Liver (tissue), 9 donors: Measurements from ENCODE around the gene HDAC8. TPM values are rescaled to one million over a fixed set of nuclear protein-coding genes. Genes with fewer than 3 reads are reported as not detected.

ENCODE experiments used
- DNase-seq: peaks from one replicate; pipeline ENCODE4 v3.0.0-alpha.2; 2017; ENCODE audit warnings: low spot score
- H3K27ac ChIP-seq, 2 donors: one replicate each; pipeline ENCODE4 v1.7.0; 2013; ENCODE audit warnings: inconsistent platforms in 2 of 2, low read length in 2 of 2, control low read depth in 1 of 2, low read depth in 1 of 2, mild to moderate bottlenecking in 1 of 2
- H3K27me3 ChIP-seq, 4 donors: one replicate each; pipeline versions ENCODE4 v1.6.1 to v1.7.0; 2013; ENCODE audit warnings: low read length in 3 of 4, inconsistent platforms in 1 of 4, mild to moderate bottlenecking in 1 of 4, moderate library complexity in 1 of 4; ENCODE audit not compliant: control insufficient read depth in 4 of 4, insufficient read depth in 4 of 4
- H3K36me3 ChIP-seq, 4 donors: one replicate each; pipeline versions ENCODE4 v1.6.1 to v1.7.0; 2013; ENCODE audit warnings: low read length in 3 of 4, mild to moderate bottlenecking in 3 of 4, low read depth in 1 of 4, moderate library complexity in 1 of 4; ENCODE audit not compliant: control insufficient read depth in 4 of 4, insufficient read depth in 3 of 4
- H3K4me1 ChIP-seq, 4 donors: one replicate each; pipeline versions ENCODE4 v1.6.1 to v1.7.0; 2013; ENCODE audit warnings: low read length in 3 of 4, mild to moderate bottlenecking in 3 of 4, moderate library complexity in 1 of 4; ENCODE audit not compliant: control insufficient read depth in 4 of 4, insufficient read depth in 4 of 4
- H3K4me3 ChIP-seq, 3 donors: one replicate each; pipeline versions ENCODE4 v1.6.1 to v1.7.0; 2013; ENCODE audit warnings: low read length in 3 of 3, control low read depth in 1 of 3, low read depth in 1 of 3, mild to moderate bottlenecking in 1 of 3
- H3K9ac ChIP-seq, 2 donors: one replicate each; pipeline ENCODE4 v1.7.0; 2013; ENCODE audit warnings: low read length in 2 of 2, mild to moderate bottlenecking in 2 of 2, moderate library complexity in 2 of 2, control low read depth in 1 of 2, low read depth in 1 of 2
- H3K9me3 ChIP-seq, 4 donors: one replicate each; pipeline versions ENCODE4 v1.6.1 to v1.7.0; 2013; ENCODE audit warnings: low read length in 3 of 4; ENCODE audit not compliant: control insufficient read depth in 4 of 4
- ATF3 ChIP-seq: IDR thresholded peaks from 2 replicates; pipeline ENCODE4 v1.6.1; 2016; ENCODE audit warnings: antibody characterized with exemption
- EGR1 ChIP-seq, 2 donors: IDR thresholded peaks; 2 replicates each; pipeline ENCODE4 v1.6.1; 2016 to 2018; ENCODE audit warnings: antibody characterized with exemption in 2 of 2, low read depth in 2 of 2
- FOXA2 ChIP-seq: IDR thresholded peaks from 2 replicates; pipeline ENCODE4 v1.6.1; 2016; ENCODE audit warnings: antibody characterized with exemption
- GABPA ChIP-seq, 2 donors: IDR thresholded peaks in 1 of 2; conservative IDR thresholded peaks in 1 of 2; 2 replicates each; pipeline ENCODE4 v1.6.1; 2016; ENCODE audit warnings: antibody characterized with exemption in 2 of 2, mild to moderate bottlenecking in 1 of 2, moderate library complexity in 1 of 2
- HNF4A ChIP-seq, 2 donors: conservative IDR thresholded peaks; 2 replicates each; pipeline ENCODE4 v1.6.1; 2016; ENCODE audit warnings: antibody characterized with exemption in 2 of 2, mild to moderate bottlenecking in 2 of 2
- HNF4G ChIP-seq: IDR thresholded peaks from 2 replicates; pipeline ENCODE4 v1.6.1; 2016; ENCODE audit warnings: antibody characterized with exemption
- NR2F2 ChIP-seq: IDR thresholded peaks from 2 replicates; pipeline ENCODE4 v1.6.1; 2016; ENCODE audit warnings: antibody characterized with exemption
- RAD21 ChIP-seq, 2 donors: IDR thresholded peaks; 2 replicates each; pipeline ENCODE4 v1.6.1; 2016; ENCODE audit warnings: antibody characterized with exemption in 2 of 2, mild to moderate bottlenecking in 2 of 2
- REST ChIP-seq: IDR thresholded peaks from 2 replicates; pipeline ENCODE4 v1.6.1; 2016; ENCODE audit warnings: antibody characterized with exemption, mild to moderate bottlenecking
- RXRA ChIP-seq, 2 donors: IDR thresholded peaks; 2 replicates each; pipeline ENCODE4 v1.6.1; 2017 to 2018; ENCODE audit warnings: antibody characterized with exemption in 2 of 2, mild to moderate bottlenecking in 1 of 2
- SP1 ChIP-seq: IDR thresholded peaks from 2 replicates; pipeline ENCODE4 v1.6.1; 2018; ENCODE audit warnings: antibody characterized with exemption, mild to moderate bottlenecking
- YY1 ChIP-seq: IDR thresholded peaks from 2 replicates; pipeline ENCODE4 v1.6.1; 2016; ENCODE audit warnings: antibody characterized with exemption, mild to moderate bottlenecking
- WGBS: extraction: QIAGEN DNeasy Blood & Tissue Kit; methylation state at CpG from one replicate; pipeline ENCODE4 v1.1.7; 2013; 5-methylcytosine and 5-hydroxymethylcytosine counted together
- polyA plus RNA-seq, 2 donors: library from polyadenylated mRNA; stranded (reverse) in 1 of 2; unstranded in 1 of 2; fragments of 200-250 nt in 1 of 2; fragments of >200 nt in 1 of 2; fragmentation: Nextera tagmentation in 1 of 2; extraction: Ambion mirVana in 1 of 2; gene quantifications; one replicate each; pipeline versions ENCODE4 v1.2.1 to v1.2.3, GENCODE V29; 2013 to 2015
- total RNA-seq, 2 donors: library from RNA; depleted of rRNA; stranded (reverse); fragments of >200 nt; gene quantifications; one replicate each; pipeline ENCODE4 v1.2.3, GENCODE V29; 2014
- TF ChIP-seq, protein P1 (sequence below): IDR thresholded peaks from 2 replicates; pipeline ENCODE4 v1.6.1; 2016; ENCODE audit warnings: antibody characterized with exemption
- TF ChIP-seq, protein P2 (sequence below): fragments of 150-350 bp; IDR thresholded peaks from 2 replicates; pipeline ENCODE4 v1.5.1; 2017; ENCODE audit warnings: improper control_type of control experiment, low read depth, low read length; ENCODE audit not compliant: missing input control
- donor health status: healthy.
- donor health status: healthy.
- donor health status: healthy.
- donor health status: healthy.
- donor health status: healthy.

Gene HDAC8
- total and polyA plus RNA-seq, 4 donors: 11.1 to 30.4 (median 14.0) TPM

- DNase-seq: peak; percentile 32
- Histone ChIP-seq H3K9me3 (peaks cover 0 to 2% (median 0%) of the 10 kb centered on the region in 4 donors), H3K4me3 (no peak overlapping the region), H3K9ac (no peak overlapping the region), H3K4me1 (peaks cover 1 to 14% (median 10%) of the 10 kb centered on the region in 4 donors), H3K27me3 (no peaks in the 10 kb centered on the region), H3K27ac (peak overlapping the region in 1 of 2 donors; percentile 69), H3K36me3 (peaks cover 0 to 4% (median 0%) of the 10 kb centered on the region in 4 donors)
- TF ChIP-seq HNF4G: peak; percentile 43
- peak; percentile 27 to 39 for TF ChIP-seq RXRA (IDR thresholded peaks at IDR 0.05)
- peak; percentile 72 for TF ChIP-seq SP1
- TF ChIP-seq REST: peak; percentile 33
- TF ChIP-seq, protein P1, sequence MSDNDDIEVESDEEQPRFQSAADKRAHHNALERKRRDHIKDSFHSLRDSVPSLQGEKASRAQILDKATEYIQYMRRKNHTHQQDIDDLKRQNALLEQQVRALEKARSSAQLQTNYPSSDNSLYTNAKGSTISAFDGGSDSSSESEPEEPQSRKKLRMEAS: peak; percentile 1
- TF ChIP-seq EGR1 (IDR thresholded peaks at IDR 0.05; ENCODE audit: low read depth in 2 of 2): no peak
- TF ChIP-seq HNF4A (conservative IDR thresholded peaks at IDR 0.05): peak; percentile 84 to 86
- TF ChIP-seq GABPA (IDR thresholded peaks at IDR 0.05 in 1 of 2, conservative IDR thresholded peaks at IDR 0.05 in 1 of 2): no peak
- 46% methylated on average over 9 of the region's 9 CpGs for WGBS
Observed at GRCh38 chrX:72478853-72479252, 93.8 kb downstream of the HDAC8 start.

- H3K9ac ChIP-seq: no peak overlapping the region
- DNase-seq: no peak
- no peak overlapping the region for H3K4me3 ChIP-seq
- peaks cover 0 to 4% (median 0%) of the 10 kb centered on the region in 4 donors for H3K36me3 ChIP-seq
- peak overlapping the region in 1 of 2 donors; percentile 69 for H3K27ac ChIP-seq
- peaks cover 0 to 1% (median 0%) of the 10 kb centered on the region in 4 donors for H3K9me3 ChIP-seq
- peaks cover 1 to 14% (median 10%) of the 10 kb centered on the region in 4 donors for H3K4me1 ChIP-seq
- peak; percentile 77 for TF ChIP-seq ATF3
- no peak for TF ChIP-seq HNF4A (conservative IDR thresholded peaks at IDR 0.05)
- TF ChIP-seq GABPA (IDR thresholded peaks at IDR 0.05 in 1 of 2, conservative IDR thresholded peaks at IDR 0.05 in 1 of 2): no peak
- no peak for TF ChIP-seq EGR1 (IDR thresholded peaks at IDR 0.05; ENCODE audit: low read depth in 2 of 2)
- TF ChIP-seq FOXA2: no peak
- TF ChIP-seq YY1: no peak
- WGBS: 45% methylated on average over 8 of the region's 8 CpGs
- H3K27me3 ChIP-seq: no peaks in the 10 kb centered on the region
Observed at GRCh38 chrX:72478351-72478750, 94.3 kb downstream of the HDAC8 start.

DNA sequence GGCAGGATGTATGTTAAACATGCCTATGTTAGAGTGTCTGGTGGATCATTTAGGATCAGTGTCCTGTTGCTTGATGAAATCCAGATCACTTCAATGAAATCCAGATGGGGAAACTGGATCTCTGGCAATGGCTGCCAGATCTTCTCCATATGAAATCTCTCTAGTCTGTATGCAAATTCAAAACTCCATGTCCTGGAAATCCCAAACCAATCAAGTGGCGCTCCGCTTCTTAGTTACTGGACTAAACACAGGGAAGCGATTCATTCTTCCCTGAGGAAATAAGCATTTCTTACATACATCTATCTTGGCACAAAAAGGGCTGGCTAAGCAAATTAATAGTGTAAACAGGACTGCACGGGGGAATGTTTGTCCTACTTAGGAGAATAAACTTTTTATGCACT lies 94.9 kb downstream of the HDAC8 start:
- WGBS: 58% methylated on average over 4 of the region's 4 CpGs
- Histone ChIP-seq H3K27ac (no peak overlapping the region), H3K27me3 (no peaks in the 10 kb centered on the region), H3K36me3 (no peaks in the 10 kb centered on the region), H3K9me3 (no peaks in the 10 kb centered on the region), H3K4me3 (no peak overlapping the region), H3K9ac (no peak overlapping the region), H3K4me1 (peaks cover 1 to 14% (median 10%) of the 10 kb centered on the region in 4 donors)
- TF ChIP-seq RAD21 (IDR thresholded peaks at IDR 0.05) (no peak), NR2F2 (no peak), ATF3 (no peak), REST (no peak), RXRA (IDR thresholded peaks at IDR 0.05) (no peak), SP1 (no peak), EGR1 (IDR thresholded peaks at IDR 0.05; ENCODE audit: low read depth in 2 of 2) (no peak), GABPA (IDR thresholded peaks at IDR 0.05 in 1 of 2, conservative IDR thresholded peaks at IDR 0.05 in 1 of 2) (no peak), HNF4A (conservative IDR thresholded peaks at IDR 0.05) (no peak), YY1 (no peak)
- TF ChIP-seq, protein P1: no peak
- TF ChIP-seq, protein P2, sequence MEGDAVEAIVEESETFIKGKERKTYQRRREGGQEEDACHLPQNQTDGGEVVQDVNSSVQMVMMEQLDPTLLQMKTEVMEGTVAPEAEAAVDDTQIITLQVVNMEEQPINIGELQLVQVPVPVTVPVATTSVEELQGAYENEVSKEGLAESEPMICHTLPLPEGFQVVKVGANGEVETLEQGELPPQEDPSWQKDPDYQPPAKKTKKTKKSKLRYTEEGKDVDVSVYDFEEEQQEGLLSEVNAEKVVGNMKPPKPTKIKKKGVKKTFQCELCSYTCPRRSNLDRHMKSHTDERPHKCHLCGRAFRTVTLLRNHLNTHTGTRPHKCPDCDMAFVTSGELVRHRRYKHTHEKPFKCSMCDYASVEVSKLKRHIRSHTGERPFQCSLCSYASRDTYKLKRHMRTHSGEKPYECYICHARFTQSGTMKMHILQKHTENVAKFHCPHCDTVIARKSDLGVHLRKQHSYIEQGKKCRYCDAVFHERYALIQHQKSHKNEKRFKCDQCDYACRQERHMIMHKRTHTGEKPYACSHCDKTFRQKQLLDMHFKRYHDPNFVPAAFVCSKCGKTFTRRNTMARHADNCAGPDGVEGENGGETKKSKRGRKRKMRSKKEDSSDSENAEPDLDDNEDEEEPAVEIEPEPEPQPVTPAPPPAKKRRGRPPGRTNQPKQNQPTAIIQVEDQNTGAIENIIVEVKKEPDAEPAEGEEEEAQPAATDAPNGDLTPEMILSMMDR: no peak
- no peak for DNase-seq
